Measurements from ENCODE around the gene TRABD2B. TPM values are rescaled to one million over a fixed set of nuclear protein-coding genes. Genes with fewer than 3 reads are reported as not detected.

TRABD2B gene
- total RNA-seq, 2 donors from 2014 or later: 1.1 to 2.1 TPM

- DNase-seq (ENCODE audit: low spot score): no peak
- no peaks in the 10 kb centered on the region for H3K9me3 ChIP-seq
- H3K27me3 ChIP-seq (replicated peaks; ENCODE audit: insufficient read depth): no peaks in the 10 kb centered on the region
- intact Hi-C loops (cut with DNase I): no loop called here
- TF ChIP-seq POLR2AphosphoS5 (IDR thresholded peaks at IDR 0.05) (no peak), POLR2A (IDR thresholded peaks at IDR 0.05) (no peak), CTCF (IDR thresholded peaks at IDR 0.05) (no peak)
- no peaks in the 10 kb centered on the region for H3K4me1 ChIP-seq (replicated peaks)
- no peak overlapping the region for H3K27ac ChIP-seq
- H3K36me3 ChIP-seq: no peaks in the 10 kb centered on the region
- 39% methylated on average over 7 of the region's 9 CpGs for WGBS
- H3K4me3 ChIP-seq: no peak overlapping the region
These were observed 174.0 kb downstream of the TRABD2B start for GRCh38 chr1:47823040-47823808.

GRCh38 chr1:47821760-47822159, 175.4 kb downstream of the TRABD2B start:
- H3K27ac ChIP-seq: no peak overlapping the region

GRCh38 chr1:47819574-47819888, 177.7 kb downstream of the TRABD2B start:
- H3K9me3 ChIP-seq: no peaks in the 10 kb centered on the region
- no peak for DNase-seq (ENCODE audit: low spot score)
- WGBS: 91% methylated on average over 9 of the region's 9 CpGs
- TF ChIP-seq CTCF (IDR thresholded peaks at IDR 0.05): no peak
- TF ChIP-seq POLR2A (IDR thresholded peaks at IDR 0.05): no peak
- no peak for TF ChIP-seq POLR2AphosphoS5 (IDR thresholded peaks at IDR 0.05)
- no peaks in the 10 kb centered on the region for H3K27me3 ChIP-seq (replicated peaks; ENCODE audit: insufficient read depth)
- intact Hi-C loops (cut with DNase I): no loop called here
- H3K36me3 ChIP-seq: no peaks in the 10 kb centered on the region
- no peaks in the 10 kb centered on the region for H3K4me1 ChIP-seq (replicated peaks)
- H3K27ac ChIP-seq: no peak overlapping the region
- no peak overlapping the region for H3K4me3 ChIP-seq

More at GRCh38 chr1:47821760-47822159, 175.4 kb downstream of the TRABD2B start:
- intact Hi-C loops (cut with DNase I): no loop called here
- H3K9me3 ChIP-seq: no peaks in the 10 kb centered on the region
- H3K27me3 ChIP-seq (replicated peaks; ENCODE audit: insufficient read depth): no peaks in the 10 kb centered on the region
- no peaks in the 10 kb centered on the region for H3K36me3 ChIP-seq
- no peak overlapping the region for H3K4me3 ChIP-seq
- TF ChIP-seq CTCF (IDR thresholded peaks at IDR 0.05) (no peak), POLR2AphosphoS5 (IDR thresholded peaks at IDR 0.05) (no peak), POLR2A (IDR thresholded peaks at IDR 0.05) (no peak)
- 71% methylated on average over 5 of the region's 5 CpGs for WGBS
- no peaks in the 10 kb centered on the region for H3K4me1 ChIP-seq (replicated peaks)
- no peak for DNase-seq (ENCODE audit: low spot score)

- intact Hi-C loops (cut with DNase I): no loop called here
- no peaks in the 10 kb centered on the region for H3K4me1 ChIP-seq (replicated peaks)
- H3K9me3 ChIP-seq: no peaks in the 10 kb centered on the region
- WGBS: 79% methylated on average over 20 of the region's 20 CpGs
- no peaks in the 10 kb centered on the region for H3K27me3 ChIP-seq (replicated peaks; ENCODE audit: insufficient read depth)
- no peak for TF ChIP-seq POLR2A (IDR thresholded peaks at IDR 0.05)
- no peak for TF ChIP-seq CTCF (IDR thresholded peaks at IDR 0.05)
- no peak for TF ChIP-seq POLR2AphosphoS5 (IDR thresholded peaks at IDR 0.05)
- H3K27ac ChIP-seq: no peak overlapping the region
- no peaks in the 10 kb centered on the region for H3K36me3 ChIP-seq
- no peak overlapping the region for H3K4me3 ChIP-seq
- no peak for DNase-seq (ENCODE audit: low spot score)
These were observed 178.3 kb downstream of the TRABD2B start for GRCh38 chr1:47818682-47819573.

All from prostate gland (tissue), 2 donors.